ENCODE measurements around the gene GATAD2B.
"Not testable (repeated sequence)": the region's sequence is repeated elsewhere in the genome, so short reads cannot be mapped to it uniquely, and the experiment has no call there.

GATAD2B gene

GRCh38 chr1:153778824-153779519 lies 143.8 kb downstream of the GATAD2B start:
- no peak for DNase-seq (ENCODE audit: low read depth in 4 of 4, low spot score in 1 of 4)

GRCh38 chr1:153778051-153778823 lies 144.5 kb downstream of the GATAD2B start:
- no peak for DNase-seq (ENCODE audit: low read depth in 4 of 4, low spot score in 1 of 4)

GRCh38 chr1:153777648-153778047 lies 145.1 kb downstream of the GATAD2B start:
- no peak for DNase-seq (ENCODE audit: low read depth in 4 of 4, low spot score in 1 of 4)

GRCh38 chr1:153776845-153777370 lies 145.9 kb downstream of the GATAD2B start:
- DNase-seq (ENCODE audit: low read depth in 4 of 4, low spot score in 1 of 4), result no peak

GRCh38 chr1:153776352-153776751 lies 146.4 kb downstream of the GATAD2B start:
- DNase-seq (ENCODE audit: low read depth in 4 of 4, low spot score in 1 of 4), result no peak

- DNase-seq (ENCODE audit: low read depth in 4 of 4, low spot score in 1 of 4), result peak; percentile 14 to 38 (median 28)
Measured at GRCh38 chr1:153775458-153776327, 147.1 kb downstream of the GATAD2B start.

- peak in 1 of 4 experiments; percentile 14 for DNase-seq (ENCODE audit: low read depth in 4 of 4, low spot score in 1 of 4)
Measured at GRCh38 chr1:153774780-153775457, 147.9 kb downstream of the GATAD2B start, which contains the start of gene SLC27A3. SLC27A3 (plus strand) TSS chr1:153775407; CDS start chr1:153775498, 91 bp downstream.

GRCh38 chr1:153774026-153774595 lies 148.7 kb downstream of the GATAD2B start:
- no peak for DNase-seq (ENCODE audit: low read depth in 4 of 4, low spot score in 1 of 4)

GRCh38 chr1:153773096-153773921 lies 149.5 kb downstream of the GATAD2B start:
- DNase-seq (ENCODE audit: low read depth in 4 of 4, low spot score in 1 of 4), result no peak

GRCh38 chr1:153771841-153772593 lies 150.8 kb downstream of the GATAD2B start:
- no peak for DNase-seq (ENCODE audit: low read depth in 4 of 4, low spot score in 1 of 4)

GRCh38 chr1:153771261-153771660 lies 151.5 kb downstream of the GATAD2B start:
- DNase-seq (ENCODE audit: low read depth in 4 of 4, low spot score in 1 of 4), result no peak

- no peak for DNase-seq (ENCODE audit: low read depth in 4 of 4, low spot score in 1 of 4)
Measured at GRCh38 chr1:153770797-153771196, 152.0 kb downstream of the GATAD2B start.

GRCh38 chr1:153769221-153769620 lies 153.6 kb downstream of the GATAD2B start:
- DNase-seq (ENCODE audit: low read depth in 4 of 4, low spot score in 1 of 4), result no peak

GRCh38 chr1:153768316-153769181 lies 154.2 kb downstream of the GATAD2B start:
- DNase-seq (ENCODE audit: low read depth in 4 of 4, low spot score in 1 of 4), result no peak

- DNase-seq (ENCODE audit: low read depth in 4 of 4, low spot score in 1 of 4), result no peak
Measured at GRCh38 chr1:153767519-153767918, 155.3 kb downstream of the GATAD2B start.

GRCh38 chr1:153766663-153767062 lies 156.1 kb downstream of the GATAD2B start:
- not testable (repeated sequence) for DNase-seq (ENCODE audit: low read depth in 4 of 4, low spot score in 1 of 4)

GRCh38 chr1:153764310-153764709 lies 158.5 kb downstream of the GATAD2B start:
- no peak for DNase-seq (ENCODE audit: low read depth in 4 of 4, low spot score in 1 of 4)

Measured in stimulated activated CD4-positive, alpha-beta T cell treated with anti-CD3 and anti-CD28 coated beads, Interleukin-1b, Interleukin-23, amount 100 ng/mL, for 24 hours (primary cell).